SK-MEL-5 (cell line): Measurements from ENCODE around the gene SNX8. TPM values are rescaled to one million over a fixed set of nuclear protein-coding genes. Genes with fewer than 3 reads are reported as not detected.
"Not testable (repeated sequence)": the region's sequence is repeated elsewhere in the genome, so short reads cannot be mapped to it uniquely, and the experiment has no call there.

Experiments
- DNase-seq: peaks from one replicate; pipeline ENCODE4 v3.0.0-alpha.2; 2016; ENCODE audit warnings: low read depth, low spot score
- in situ Hi-C: cut with HindIII; loops from 2 replicates; pipeline ENCODE4 v1.10.0; 2016; ENCODE audit warnings: low sequenced_read_pairs, high pct_unique_total_duplicates, low pct_unique_long_range_greater_than_20kb
- total RNA-seq: library from RNA; depleted of rRNA; stranded (reverse); fragments of >200 nt; shearing (Covaris generic); gene quantifications from 2 replicates; pipeline ENCODE4 v1.2.3, GENCODE V29; 2014

Gene SNX8
- total RNA-seq, 1 experiment from 2014 or later, result 52.0 TPM

- no peak for DNase-seq
- in situ Hi-C loops, result no loop called here
These were observed 38.1 kb downstream of the SNX8 start for GRCh38 chr7:2276107-2276506.

GRCh38 chr7:2275101-2275500, 39.1 kb downstream of the SNX8 start:
- no peak for DNase-seq
- in situ Hi-C loops, result no loop called here

- DNase-seq, result no peak
- in situ Hi-C loops, result no loop called here
These were observed 39.6 kb downstream of the SNX8 start for GRCh38 chr7:2274666-2275065.

GRCh38 chr7:2273866-2274265, 40.4 kb downstream of the SNX8 start:
- DNase-seq, result no peak
- in situ Hi-C loops, result no loop called here

- in situ Hi-C loops, result no loop called here
- no peak for DNase-seq
These were observed 42.2 kb downstream of the SNX8 start for GRCh38 chr7:2272031-2272430.

- DNase-seq, result no peak
- in situ Hi-C loops, result no loop called here
These were observed 42.8 kb downstream of the SNX8 start for GRCh38 chr7:2271273-2272026.

- in situ Hi-C loops, result no loop called here
- no peak for DNase-seq
These were observed 43.7 kb downstream of the SNX8 start for GRCh38 chr7:2270495-2270894.

- no peak for DNase-seq
- in situ Hi-C loops, result no loop called here
These were observed 44.2 kb downstream of the SNX8 start for GRCh38 chr7:2269991-2270460.

- in situ Hi-C loops, DNase-seq: not testable (repeated sequence)
These were observed 44.9 kb downstream of the SNX8 start for GRCh38 chr7:2269089-2269990.

- in situ Hi-C loops, result no loop called here
- DNase-seq, result peak; percentile 86
These were observed 47.3 kb downstream of the SNX8 start for GRCh38 chr7:2266911-2267310.

GRCh38 chr7:2264158-2264557, 50.1 kb downstream of the SNX8 start:
- in situ Hi-C loops, result no loop called here
- no peak for DNase-seq

GRCh38 chr7:2263176-2263575, 51.1 kb downstream of the SNX8 start:
- in situ Hi-C loops, result no loop called here
- DNase-seq, result no peak

GRCh38 chr7:2261611-2262010, 52.6 kb downstream of the SNX8 start:
- in situ Hi-C loops, result no loop called here
- no peak for DNase-seq

- in situ Hi-C loops, result no loop called here
- DNase-seq, result peak; percentile 50
These were observed 53.4 kb downstream of the SNX8 start for GRCh38 chr7:2260820-2261219.

- in situ Hi-C loops, result no loop called here
- DNase-seq, result no peak
These were observed 54.8 kb downstream of the SNX8 start for GRCh38 chr7:2259480-2259879.

GRCh38 chr7:2258661-2259365, 55.4 kb downstream of the SNX8 start:
- in situ Hi-C loops, result no loop called here
- no peak for DNase-seq

GRCh38 chr7:2257651-2258050, 56.6 kb downstream of the SNX8 start:
- in situ Hi-C loops, result no loop called here
- DNase-seq, result no peak

- in situ Hi-C loops, result no loop called here
- no peak for DNase-seq
These were observed 57.1 kb downstream of the SNX8 start for GRCh38 chr7:2257046-2257551.
